ENCODE data around the gene ANKS3.

GRCh38 chr16:4655801-4656200, 78.3 kb downstream of the ANKS3 start:
- TF ChIP-seq ZNF384 (IDR thresholded peaks at IDR 0.05) (no peak), ARNT (IDR thresholded peaks at IDR 0.05) (no peak), BHLHE40 (IDR thresholded peaks at IDR 0.05; ENCODE audit: borderline replicate concordance) (no peak), FOXM1 (IDR thresholded peaks at IDR 0.05; ENCODE audit: borderline replicate concordance) (no peak), SUZ12 (IDR thresholded peaks at IDR 0.05) (no peak), FOXA1 (IDR thresholded peaks at IDR 0.05) (no peak), PKNOX1 (IDR thresholded peaks at IDR 0.05) (no peak), SP1 (IDR thresholded peaks at IDR 0.05) (no peak), NFRKB (IDR thresholded peaks at IDR 0.05) (no peak), ELF4 (IDR thresholded peaks at IDR 0.05) (no peak), HDGF (IDR thresholded peaks at IDR 0.05; ENCODE audit: borderline replicate concordance) (no peak)

Measured in HEK293T (cell line).